ENCODE measurements around the gene MCM7.

The MCM7 gene

GRCh38 chr7:100109521-100110163 lies 8.4 kb upstream of the MCM7 start:
- no peak for DNase-seq (ENCODE audit: low read depth)
- peak; percentile 23 for TF ChIP-seq CTCF (conservative IDR thresholded peaks at IDR 0.05; ENCODE audit: low read depth, low read length)
- no peak overlapping the region for H3K4me3 ChIP-seq (ENCODE audit: low read depth, low read length)

- H3K4me3 ChIP-seq (ENCODE audit: low read depth, low read length): no peak overlapping the region
- DNase-seq (ENCODE audit: low read depth): no peak
- TF ChIP-seq CTCF (conservative IDR thresholded peaks at IDR 0.05; ENCODE audit: low read depth, low read length): no peak
These were observed 6.7 kb upstream of the MCM7 start for GRCh38 chr7:100107890-100108289.

- H3K4me3 ChIP-seq (ENCODE audit: low read depth, low read length): no peak overlapping the region
- no peak for DNase-seq (ENCODE audit: low read depth)
- TF ChIP-seq CTCF (conservative IDR thresholded peaks at IDR 0.05; ENCODE audit: low read depth, low read length): no peak
These were observed 6.0 kb upstream of the MCM7 start for GRCh38 chr7:100107125-100107737.

GRCh38 chr7:100106633-100107032 lies 5.4 kb upstream of the MCM7 start:
- no peak for DNase-seq (ENCODE audit: low read depth)
- no peak for TF ChIP-seq CTCF (conservative IDR thresholded peaks at IDR 0.05; ENCODE audit: low read depth, low read length)
- H3K4me3 ChIP-seq (ENCODE audit: low read depth, low read length): no peak overlapping the region

- no peak for TF ChIP-seq CTCF (conservative IDR thresholded peaks at IDR 0.05; ENCODE audit: low read depth, low read length)
- H3K4me3 ChIP-seq (ENCODE audit: low read depth, low read length): no peak overlapping the region
- DNase-seq (ENCODE audit: low read depth): no peak
These were observed 4.3 kb upstream of the MCM7 start for GRCh38 chr7:100105534-100105933.

- TF ChIP-seq CTCF (conservative IDR thresholded peaks at IDR 0.05; ENCODE audit: low read depth, low read length): no peak
- DNase-seq (ENCODE audit: low read depth): peak; percentile 95
- H3K4me3 ChIP-seq (ENCODE audit: low read depth, low read length): no peak overlapping the region
These were observed 2.0 kb upstream of the MCM7 start for GRCh38 chr7:100102950-100103840.
